GM19328 (cell line): ENCODE measurements around the gene MIA3.

Experiments
- ATAC-seq: cut with Tn5 transposase; IDR thresholded peaks from one replicate; pipeline ENCODE4 v1.9.1; 2021; ENCODE audit warnings: mild to moderate bottlenecking, moderate library complexity; ENCODE audit not compliant: unreplicated experiment

MIA3 gene

DNA sequence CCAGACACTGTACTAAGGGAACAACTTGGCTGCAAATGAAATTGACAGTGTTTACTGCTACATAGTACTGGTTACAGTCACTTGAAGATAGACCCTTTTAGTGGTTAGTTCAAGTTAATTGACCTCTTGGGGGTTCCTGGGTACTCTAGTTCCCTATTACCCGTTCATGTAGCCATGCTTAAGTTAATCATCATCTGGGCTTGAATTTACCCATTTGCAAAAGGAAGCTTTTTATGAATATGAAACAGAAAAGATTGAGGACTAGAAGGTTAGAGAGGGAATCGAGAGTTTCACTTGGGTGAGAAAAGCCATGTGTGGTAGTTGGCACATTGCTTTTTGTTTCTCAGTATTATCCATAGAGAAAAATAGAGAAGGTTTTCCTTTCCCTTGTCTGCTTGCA is 2.7 kb downstream of the MIA3 start:
- ATAC-seq, result no peak

DNA sequence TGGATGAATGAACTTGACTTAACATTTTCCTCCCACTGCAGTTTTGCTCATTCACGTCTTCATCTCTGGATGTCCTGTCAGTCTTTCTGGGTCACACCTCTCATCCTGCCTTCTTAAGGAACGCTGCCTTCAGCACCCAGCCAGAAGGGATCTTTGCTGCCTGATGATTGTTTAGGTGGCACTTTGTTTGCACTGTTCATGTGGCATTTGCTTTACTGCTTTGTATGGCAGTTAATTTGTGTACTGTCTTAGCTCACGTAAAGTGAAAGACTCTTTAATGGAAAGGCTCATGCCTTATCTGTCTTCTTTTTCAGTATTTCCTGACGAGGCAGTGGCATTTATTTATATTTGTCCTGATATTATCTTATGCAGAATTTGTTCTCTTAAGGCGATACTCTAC is 4.9 kb downstream of the MIA3 start:
- no peak for ATAC-seq

DNA sequence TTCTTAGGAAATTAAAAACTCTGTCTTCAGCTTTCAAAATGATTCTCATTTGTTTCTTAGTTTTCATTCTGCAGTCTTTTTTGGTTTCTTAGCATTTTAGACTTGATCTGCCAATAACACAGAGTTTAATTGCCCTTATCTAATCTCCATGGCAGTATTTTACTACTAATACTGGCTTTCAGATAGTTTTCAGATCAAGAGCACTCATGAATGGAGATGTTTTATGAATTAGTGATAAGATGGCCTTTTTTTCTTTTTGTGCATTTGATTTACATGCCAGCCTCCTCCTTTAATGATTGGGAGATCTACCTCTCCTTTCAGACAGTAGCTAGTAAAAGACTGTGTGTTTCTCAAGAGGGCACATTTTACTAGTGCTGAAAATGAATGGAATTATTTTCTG is 5.6 kb downstream of the MIA3 start:
- ATAC-seq, result no peak

DNA sequence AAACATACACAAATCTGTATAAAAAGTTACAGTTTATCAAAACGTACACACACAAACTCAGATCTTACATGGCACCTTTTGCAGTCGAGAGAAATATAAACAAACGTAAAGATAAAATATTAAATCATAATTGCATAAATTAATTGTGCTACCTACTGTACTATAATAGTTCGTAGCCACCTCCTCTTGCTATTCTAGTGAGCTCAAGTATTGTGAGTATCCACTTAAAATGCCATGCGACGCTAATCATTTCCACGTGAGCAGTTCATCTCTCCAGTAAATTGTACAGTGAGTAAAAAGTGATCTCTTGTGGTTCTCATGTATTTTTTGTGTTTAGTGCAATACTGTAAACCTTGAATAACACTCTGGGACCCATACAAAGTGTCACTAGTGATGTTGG is 6.3 kb downstream of the MIA3 start:
- ATAC-seq, result no peak

DNA sequence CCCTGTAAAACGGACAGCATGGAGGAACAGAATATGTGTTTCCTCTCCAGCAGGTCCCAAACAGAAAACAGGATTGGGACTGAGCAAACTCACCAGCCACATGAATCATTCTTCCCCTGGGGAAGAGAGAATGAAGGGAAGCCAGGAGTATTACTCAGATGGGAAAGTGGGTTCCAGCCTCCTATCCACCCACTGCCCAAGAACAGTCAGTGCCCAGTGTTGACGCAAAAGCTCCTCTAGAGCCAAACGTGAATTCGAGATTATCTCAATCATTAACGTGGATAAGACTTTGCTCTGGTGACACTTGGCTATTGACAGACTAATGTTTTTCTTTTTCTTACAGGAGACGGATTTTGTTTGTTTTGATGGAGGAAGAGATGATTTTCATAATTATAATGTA is 9.3 kb downstream of the MIA3 start:
- ATAC-seq, result no peak

DNA sequence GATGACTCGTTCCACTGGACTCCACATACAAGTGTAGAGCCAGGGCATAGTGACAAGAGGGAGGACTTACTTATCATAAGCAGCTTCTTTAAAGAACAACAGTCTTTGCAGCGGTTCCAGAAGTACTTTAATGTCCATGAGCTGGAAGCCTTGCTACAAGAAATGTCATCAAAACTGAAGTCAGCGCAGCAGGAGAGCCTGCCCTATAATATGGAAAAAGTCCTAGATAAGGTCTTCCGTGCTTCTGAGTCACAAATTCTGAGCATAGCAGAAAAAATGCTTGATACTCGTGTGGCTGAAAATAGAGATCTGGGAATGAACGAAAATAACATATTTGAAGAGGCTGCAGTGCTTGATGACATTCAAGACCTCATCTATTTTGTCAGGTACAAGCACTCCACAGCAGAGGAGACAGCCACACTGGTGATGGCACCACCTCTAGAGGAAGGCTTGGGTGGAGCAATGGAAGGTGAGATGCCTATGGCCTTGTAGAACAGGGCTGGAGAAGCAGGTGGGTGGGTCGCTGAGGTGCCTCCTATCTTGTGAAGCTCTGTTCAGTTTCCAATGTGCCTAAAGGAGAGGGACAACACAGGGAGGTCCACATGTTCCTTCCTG is 12.1 kb downstream of the MIA3 start:
- no peak for ATAC-seq

DNA sequence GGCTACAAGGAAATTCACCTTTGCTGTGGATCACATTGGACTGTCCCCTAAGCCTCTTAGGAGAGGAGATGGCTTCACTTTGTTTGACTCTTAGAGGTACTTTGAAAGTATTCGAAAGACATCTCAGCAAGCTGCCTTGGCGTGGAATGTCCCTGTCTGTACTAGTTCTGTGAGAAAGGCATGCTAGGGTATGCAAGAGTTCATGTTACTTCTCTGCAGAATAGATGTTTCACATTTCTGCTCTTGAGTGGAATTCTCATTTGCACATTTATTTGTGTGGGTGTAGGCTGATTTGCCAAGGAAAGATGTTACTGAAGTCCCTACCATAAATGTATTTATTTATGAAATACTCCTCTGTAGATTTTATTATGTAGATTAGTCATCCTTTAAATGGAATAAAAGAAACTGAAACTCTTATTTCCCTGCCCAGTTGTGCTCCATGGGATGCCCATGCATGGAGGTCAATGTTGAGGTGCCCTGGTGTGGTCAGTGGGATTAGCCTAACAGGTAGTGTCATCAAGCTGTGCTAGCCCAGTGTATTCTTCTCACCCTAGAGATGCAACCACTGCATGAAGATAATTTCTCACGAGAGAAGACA is 13.8 kb downstream of the MIA3 start:
- no peak for ATAC-seq

DNA sequence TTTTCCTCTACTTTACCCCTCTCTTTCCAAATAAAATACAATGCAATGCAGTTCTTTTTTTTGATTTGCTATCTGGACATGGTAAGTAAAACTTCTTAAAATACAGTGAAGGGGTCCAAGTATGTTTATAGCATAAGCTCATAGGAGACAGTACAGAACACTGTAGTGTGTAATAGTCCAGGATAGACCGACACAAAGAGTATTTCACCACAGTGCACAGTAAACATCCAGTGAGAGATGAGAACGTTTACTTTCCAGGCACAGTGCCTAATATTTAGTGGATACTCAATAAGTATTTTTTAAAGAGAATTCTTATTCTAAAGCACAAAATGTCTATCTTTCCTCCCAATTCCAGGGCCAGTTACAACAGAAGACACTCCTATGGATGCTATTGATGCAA is 14.9 kb downstream of the MIA3 start:
- ATAC-seq, result no peak

DNA sequence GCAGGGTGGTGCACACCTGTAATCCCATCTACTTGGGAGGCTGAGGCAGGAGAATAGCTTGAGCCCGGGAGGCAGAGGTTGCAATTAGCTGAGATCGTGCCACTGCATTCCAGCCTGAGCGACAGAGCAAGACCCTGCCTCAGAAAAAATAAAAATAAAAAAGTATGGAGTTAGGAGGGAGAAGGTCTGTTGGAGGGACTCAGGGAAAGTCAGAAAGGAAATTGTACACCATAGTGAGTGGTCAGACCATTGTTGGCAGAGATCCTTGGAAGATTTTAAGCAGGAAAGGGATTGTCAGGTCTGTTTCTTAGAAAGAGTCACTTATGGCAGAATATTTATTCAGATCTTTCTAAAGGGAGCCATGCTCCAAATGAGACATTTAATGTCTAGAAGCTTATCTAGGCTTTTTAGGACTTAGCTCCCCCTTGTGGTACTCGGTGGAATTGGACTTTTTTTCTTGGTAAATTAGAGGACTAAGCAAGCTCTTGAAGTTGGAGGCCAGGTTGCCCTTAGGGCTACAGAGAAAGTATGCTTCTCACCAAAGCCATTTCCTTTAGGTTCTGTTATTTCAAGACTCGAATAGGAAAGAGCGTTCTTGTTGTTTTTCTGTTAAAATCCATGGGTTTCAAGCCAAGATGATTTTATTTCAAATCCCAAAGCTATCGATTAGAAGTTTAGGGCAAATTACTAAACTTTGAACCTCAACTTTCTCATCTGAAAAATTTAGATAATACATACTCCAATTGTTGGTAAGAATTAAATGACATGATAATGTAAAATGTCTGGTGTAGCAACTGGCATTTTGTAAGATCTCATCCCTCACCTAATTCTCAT is 16.5 kb downstream of the MIA3 start:
- no peak for ATAC-seq

DNA sequence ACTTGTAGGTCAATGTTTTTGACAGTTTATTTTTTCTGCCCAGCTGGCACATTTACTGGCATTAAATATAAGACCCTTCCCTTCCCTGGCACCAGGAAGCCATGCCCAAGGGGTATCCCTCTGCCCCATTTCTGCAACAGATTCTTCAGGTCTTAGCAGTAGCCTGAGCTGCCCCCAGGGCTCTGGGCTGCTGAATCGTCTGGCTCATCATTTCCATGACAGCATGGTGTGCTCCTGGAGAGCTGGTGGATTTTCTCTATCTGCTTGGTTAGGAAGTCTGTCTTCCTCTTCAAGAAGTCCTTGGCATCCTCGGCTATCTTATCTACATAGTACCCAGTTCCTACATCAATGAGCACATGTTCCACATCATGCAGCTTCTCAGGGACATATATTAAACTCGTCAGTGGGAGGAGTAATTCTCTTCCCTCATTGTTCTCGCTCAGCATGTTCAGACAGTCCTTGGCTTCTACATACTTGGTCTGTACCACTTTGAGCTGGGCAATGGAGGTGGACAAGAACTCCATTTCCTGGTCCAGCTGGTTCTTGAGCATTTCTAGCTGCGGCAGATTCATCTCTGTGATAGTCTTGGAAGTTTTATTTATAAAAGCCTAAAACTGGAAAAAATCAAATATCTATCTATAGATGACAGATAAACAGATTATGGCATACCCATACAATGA is 23.5 kb downstream of the MIA3 start:
- no peak for ATAC-seq

DNA sequence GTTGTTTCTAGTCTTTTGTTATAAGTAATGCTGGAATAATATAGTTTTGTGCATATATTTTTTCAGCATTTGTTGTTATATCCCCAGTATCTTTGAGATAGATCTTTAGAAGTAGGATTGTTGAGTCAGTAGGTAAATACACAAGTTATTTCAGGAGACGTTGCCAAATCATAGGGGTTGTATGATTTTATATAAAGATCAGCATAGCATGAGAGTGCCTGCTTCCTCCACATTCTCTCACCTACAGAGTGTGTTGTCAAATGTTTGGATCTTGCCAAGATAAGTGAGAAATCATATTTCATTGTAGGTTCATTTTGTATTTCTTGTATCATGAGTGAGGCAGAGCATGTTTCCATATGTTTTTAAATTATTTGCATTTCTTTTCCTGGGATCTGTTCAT is 24.6 kb downstream of the MIA3 start:
- ATAC-seq, result no peak

DNA sequence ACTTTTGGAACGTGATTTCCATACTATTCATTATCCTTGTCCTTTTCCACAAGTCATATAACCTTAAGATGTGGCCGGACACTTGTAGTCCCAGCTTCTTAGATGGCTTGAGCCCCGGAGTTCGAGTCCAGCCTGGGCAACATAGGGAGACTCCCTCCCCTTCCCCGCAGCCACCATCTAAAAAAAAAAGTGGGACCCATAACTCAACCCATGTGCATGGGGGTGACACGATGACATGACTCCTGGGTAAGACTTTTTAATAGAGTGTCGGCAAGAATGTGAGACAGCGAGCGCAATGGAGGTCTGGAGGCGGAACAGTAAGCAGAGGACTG is 25.7 kb downstream of the MIA3 start:
- no peak for ATAC-seq

DNA sequence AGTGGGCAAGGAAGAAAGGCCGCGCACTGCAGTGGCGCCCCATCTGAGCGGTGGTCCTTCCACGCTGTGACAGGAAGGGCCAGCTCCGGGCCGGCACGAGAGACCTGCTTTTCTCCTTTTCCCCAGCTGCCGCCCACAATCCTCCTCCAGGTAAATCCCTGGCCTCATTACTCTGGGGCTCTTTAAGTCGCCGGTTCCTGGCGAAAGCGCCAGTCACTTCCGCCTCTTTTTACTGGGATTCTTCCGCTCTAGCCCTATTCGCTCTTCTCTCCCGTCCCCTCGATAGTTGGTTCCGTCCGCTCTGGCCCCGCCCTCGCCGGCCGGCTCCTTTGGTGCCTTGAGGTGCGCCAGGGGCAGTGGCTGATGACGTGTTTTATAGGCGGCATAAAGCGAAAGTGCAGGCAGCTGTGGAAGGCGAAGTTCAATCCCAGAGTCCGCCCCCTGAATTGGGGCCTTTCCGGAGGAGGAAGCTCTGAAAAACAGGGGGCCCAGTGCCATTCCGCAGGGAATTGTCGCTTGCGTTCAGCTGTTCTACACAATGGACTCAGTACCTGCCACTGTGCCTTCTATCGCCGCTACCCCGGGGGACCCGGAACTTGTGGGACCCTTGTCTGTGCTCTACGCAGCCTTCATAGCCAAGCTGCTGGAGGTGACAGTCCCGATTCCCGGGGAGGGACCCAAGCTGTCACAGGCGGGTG is 26.2 kb downstream of the MIA3 start:
- peak; percentile 97 for ATAC-seq

DNA sequence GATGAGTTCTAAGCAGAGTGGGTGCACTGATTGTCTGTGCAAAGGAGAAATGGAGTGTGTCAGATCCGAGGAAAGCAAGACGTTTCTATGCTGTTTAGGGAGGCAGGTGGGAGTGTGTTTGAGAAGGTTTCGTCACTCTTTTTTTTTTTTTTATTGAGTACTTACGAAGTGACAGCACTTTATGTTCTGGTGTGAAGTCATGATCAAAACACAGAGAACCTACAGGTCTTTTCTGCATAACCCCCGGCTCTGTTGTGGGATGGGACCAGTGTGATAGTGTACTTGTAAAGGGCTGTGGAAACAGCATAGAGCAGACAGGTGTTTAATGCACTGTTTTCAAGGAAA is 26.7 kb downstream of the MIA3 start:
- ATAC-seq, result no peak

DNA sequence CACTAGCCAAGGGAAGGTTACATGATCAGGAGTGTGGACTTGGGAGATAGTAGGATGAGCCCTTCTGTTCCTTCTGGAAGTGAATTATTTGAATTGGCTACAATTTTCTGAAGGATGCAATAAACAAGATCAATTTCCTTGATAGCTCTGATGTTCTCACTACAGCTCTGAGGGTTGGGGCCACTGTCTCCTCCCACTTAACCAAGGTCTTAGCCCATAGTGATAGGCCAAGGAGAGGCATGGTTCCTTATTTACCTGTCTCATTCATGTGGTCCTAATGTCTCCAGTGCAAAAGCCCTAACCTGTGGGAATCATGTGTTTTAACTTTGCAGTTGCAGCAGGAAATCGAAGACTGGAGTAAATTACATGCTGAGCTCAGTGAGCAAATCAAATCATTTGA is 34.8 kb downstream of the MIA3 start:
- no peak for ATAC-seq

DNA sequence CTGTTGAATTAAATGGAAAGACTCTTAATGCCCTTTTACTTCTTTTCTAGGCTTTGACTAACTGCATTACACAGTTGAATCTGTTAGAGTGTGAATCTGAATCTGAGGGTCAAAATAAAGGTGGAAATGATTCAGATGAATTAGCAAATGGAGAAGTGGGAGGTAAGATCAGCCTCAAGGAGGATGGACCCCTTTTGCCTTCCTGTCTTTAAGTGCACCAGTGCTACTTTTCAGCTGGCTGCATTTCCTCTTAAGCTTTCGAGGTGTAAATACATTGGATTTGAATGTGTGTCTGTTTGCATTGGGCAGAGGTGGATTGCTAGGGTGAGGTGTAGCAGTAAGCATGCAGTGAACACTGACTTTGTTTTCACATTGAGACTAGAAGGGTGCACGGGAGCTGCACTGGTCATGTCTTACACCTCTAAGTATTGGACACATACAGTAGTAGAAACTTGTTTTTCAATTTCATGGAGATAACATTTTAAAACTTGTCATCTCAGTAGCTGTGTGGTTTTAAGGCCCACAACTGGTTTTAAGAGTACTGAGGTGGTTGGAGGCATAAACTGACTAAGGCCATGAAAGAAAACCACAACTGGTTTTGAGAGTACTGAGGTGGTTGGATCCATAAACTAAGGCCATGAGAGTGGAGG is 35.4 kb downstream of the MIA3 start:
- ATAC-seq, result peak; percentile 55

DNA sequence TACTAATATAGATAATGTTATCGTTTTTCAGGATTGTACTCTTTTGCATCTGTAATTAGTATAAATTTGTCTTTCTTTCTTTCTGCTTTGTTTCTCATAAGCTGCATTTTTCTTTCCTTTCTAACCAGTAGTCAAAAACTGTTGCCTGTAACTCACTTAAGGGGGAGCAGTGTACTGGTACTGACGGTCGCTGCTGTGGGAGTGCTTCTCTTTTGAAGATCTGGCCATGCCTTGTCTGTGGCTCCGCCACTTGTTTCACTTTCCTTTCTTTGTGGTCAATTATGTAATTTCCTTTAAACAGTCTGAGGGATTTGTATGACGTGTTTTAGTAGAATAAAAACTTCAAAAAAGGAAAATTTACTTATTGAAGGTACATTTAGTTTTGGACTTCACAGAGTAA is 37.0 kb downstream of the MIA3 start:
- peak; percentile 90 for ATAC-seq

DNA sequence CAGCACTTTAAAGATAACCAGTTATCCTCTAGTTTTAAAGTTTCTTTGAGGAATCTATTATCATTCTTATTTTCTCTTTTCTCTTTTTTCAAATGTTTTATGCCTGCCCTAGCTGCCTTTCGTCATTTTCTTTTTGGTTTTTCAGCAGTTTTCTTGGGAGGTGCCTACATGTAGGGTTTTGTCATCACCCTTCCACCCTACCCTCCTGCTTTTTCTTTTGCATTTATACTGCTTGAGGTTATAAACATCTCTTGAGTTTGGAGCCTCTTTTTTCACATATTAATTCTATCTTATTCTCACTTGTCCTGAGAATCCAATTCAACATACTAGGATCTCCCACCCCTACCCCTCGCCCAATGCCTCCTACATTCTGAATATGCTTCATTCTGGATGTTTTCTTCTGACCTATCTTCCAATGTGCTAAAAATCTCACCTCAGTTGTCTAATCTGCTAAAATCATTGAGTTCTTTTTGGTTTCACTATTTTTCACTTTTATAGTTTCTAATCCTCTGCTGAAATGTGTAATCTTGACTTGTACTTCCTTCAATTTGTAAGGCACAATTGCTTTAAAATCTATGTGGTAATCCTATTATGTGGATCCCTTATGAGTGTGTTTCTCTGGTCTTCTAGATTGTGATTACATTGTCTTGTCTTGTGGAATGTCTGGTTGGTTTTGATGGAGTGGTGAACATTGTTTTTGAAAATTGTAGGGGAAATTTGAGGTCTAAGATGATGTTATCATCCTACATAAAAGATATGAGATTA is 38.7 kb downstream of the MIA3 start:
- ATAC-seq, result no peak

DNA sequence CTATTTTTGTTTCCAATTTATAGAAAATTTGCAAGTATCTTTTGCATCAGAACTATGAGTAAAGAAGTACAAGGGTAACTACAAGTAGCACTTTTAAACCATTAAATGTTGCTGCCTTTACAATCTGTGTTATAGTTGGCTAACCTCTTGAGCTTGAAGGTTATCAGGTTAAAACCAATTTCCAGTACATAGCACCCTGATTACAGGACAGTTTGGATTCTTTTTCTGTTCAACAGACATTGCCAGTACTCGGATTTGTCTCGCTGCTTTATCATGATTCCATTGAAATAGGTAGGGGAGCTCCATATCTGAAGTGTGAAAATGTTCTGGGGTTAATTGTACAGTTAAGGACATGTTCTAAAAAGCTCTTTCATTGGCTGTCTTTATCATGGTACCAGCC is 40.0 kb downstream of the MIA3 start:
- ATAC-seq, result no peak

DNA sequence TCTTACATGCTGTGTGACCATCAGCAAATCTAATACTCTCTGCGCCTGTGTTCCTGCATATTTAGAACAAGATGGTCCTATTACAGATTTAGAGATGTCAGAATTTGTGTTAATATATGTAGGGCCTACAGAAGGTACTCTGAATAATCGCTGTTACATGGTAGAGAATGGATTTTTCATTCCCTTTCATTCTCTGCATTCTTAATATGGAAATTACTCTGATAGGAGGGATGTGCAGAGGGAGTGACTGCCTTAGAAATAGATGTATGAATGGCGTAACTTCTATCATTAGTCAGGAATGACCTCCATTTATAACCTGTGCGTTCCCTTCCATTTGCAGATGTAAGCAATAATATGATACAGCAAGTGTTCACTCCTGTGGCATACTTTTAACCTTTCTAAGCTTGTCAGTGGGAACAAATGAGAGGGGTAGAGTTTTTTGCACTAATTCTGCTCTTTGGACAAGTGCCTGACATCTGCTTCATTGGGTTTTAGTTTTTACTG is 45.6 kb downstream of the MIA3 start:
- ATAC-seq, result no peak
